ENCODE measurements around the gene DNAJC6.

GRCh38 chr1:65407877-65408276, 98.5 kb downstream of the DNAJC6 start:
- TF ChIP-seq, protein P1, sequence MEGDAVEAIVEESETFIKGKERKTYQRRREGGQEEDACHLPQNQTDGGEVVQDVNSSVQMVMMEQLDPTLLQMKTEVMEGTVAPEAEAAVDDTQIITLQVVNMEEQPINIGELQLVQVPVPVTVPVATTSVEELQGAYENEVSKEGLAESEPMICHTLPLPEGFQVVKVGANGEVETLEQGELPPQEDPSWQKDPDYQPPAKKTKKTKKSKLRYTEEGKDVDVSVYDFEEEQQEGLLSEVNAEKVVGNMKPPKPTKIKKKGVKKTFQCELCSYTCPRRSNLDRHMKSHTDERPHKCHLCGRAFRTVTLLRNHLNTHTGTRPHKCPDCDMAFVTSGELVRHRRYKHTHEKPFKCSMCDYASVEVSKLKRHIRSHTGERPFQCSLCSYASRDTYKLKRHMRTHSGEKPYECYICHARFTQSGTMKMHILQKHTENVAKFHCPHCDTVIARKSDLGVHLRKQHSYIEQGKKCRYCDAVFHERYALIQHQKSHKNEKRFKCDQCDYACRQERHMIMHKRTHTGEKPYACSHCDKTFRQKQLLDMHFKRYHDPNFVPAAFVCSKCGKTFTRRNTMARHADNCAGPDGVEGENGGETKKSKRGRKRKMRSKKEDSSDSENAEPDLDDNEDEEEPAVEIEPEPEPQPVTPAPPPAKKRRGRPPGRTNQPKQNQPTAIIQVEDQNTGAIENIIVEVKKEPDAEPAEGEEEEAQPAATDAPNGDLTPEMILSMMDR (IDR thresholded peaks at IDR 0.05), result no peak
- no peak for TF ChIP-seq SIN3A (IDR thresholded peaks at IDR 0.05; ENCODE audit: borderline replicate concordance, insufficient read depth, low read depth, low read length)
- no peak for TF ChIP-seq POLR2AphosphoS5 (IDR thresholded peaks at IDR 0.05; ENCODE audit: low read depth, low read length)
